HG02852 (cell line): ENCODE results near the gene ARF6.
"Not testable (repeated sequence)": the region's sequence is repeated elsewhere in the genome, so short reads cannot be mapped to it uniquely, and the experiment has no call there.

ENCODE experiments used
- ATAC-seq: cut with Tn5 transposase; IDR thresholded peaks from one replicate; pipeline ENCODE4 v1.9.1; 2021; ENCODE audit warnings: mild to moderate bottlenecking, moderate library complexity; ENCODE audit not compliant: unreplicated experiment

The ARF6 gene

GRCh38 chr14:49936882-49937281, 44.0 kb downstream of the ARF6 start:
- not testable (repeated sequence) for ATAC-seq

GRCh38 chr14:49939215-49939614, 46.3 kb downstream of the ARF6 start:
- ATAC-seq = not testable (repeated sequence)

GRCh38 chr14:49939884-49940510, 47.1 kb downstream of the ARF6 start:
- ATAC-seq = no peak

GRCh38 chr14:49940808-49941421, 48.0 kb downstream of the ARF6 start:
- no peak for ATAC-seq

- ATAC-seq = no peak
These were observed 49.2 kb downstream of the ARF6 start for GRCh38 chr14:49942090-49942489.

GRCh38 chr14:49944501-49944900, 51.6 kb downstream of the ARF6 start:
- no peak for ATAC-seq

GRCh38 chr14:49945448-49946319, 52.8 kb downstream of the ARF6 start:
- ATAC-seq = no peak
